Uterus (tissue), 2 donors: Measurements from ENCODE around the gene SIRPD.

Source experiments
- CTCF ChIP-seq, 4 experiments: fragments of 200-600 bp in 2 of 4; fragments of 450-650 bp in 2 of 4; sonication (generic) in 2 of 4; IDR thresholded peaks; one replicate each; pipeline ENCODE4 v1.5.1; 2016 to 2019; ENCODE audit warnings: antibody characterized with exemption in 4 of 4, mild to moderate bottlenecking in 2 of 4, moderate library complexity in 1 of 4
- POLR2A ChIP-seq, 2 donors: fragments of 450-650 bp; IDR thresholded peaks; one replicate each; pipeline ENCODE4 v1.6.1; 2016; ENCODE audit warnings: antibody characterized with exemption in 2 of 2, mild to moderate bottlenecking in 1 of 2, moderate library complexity in 1 of 2

- no peak for TF ChIP-seq POLR2A (IDR thresholded peaks at IDR 0.05)
- no peak for TF ChIP-seq CTCF (IDR thresholded peaks at IDR 0.05)
These were observed 43.2 kb upstream of the SIRPD start for GRCh38 chr20:1600736-1601135.
